Gastroesophageal sphincter (tissue), 3 donors: ENCODE measurements around the gene MYO9A.

ENCODE experiments used
- POLR2A ChIP-seq, 2 donors: fragments of 450-650 bp; IDR thresholded peaks; one replicate each; pipeline ENCODE4 v1.6.1; 2017; ENCODE audit warnings: antibody characterized with exemption in 2 of 2, mild to moderate bottlenecking in 2 of 2, moderate library complexity in 1 of 2
- TF ChIP-seq, protein P1 (sequence below), 4 experiments: fragments of 200-600 bp in 2 of 4; fragments of 450-650 bp in 2 of 4; sonication (generic) in 1 of 4; IDR thresholded peaks; one replicate each; pipeline ENCODE4 v1.5.1; 2017 to 2019; ENCODE audit warnings: antibody characterized with exemption in 4 of 4, mild to moderate bottlenecking in 2 of 4, moderate library complexity in 2 of 4

DNA sequence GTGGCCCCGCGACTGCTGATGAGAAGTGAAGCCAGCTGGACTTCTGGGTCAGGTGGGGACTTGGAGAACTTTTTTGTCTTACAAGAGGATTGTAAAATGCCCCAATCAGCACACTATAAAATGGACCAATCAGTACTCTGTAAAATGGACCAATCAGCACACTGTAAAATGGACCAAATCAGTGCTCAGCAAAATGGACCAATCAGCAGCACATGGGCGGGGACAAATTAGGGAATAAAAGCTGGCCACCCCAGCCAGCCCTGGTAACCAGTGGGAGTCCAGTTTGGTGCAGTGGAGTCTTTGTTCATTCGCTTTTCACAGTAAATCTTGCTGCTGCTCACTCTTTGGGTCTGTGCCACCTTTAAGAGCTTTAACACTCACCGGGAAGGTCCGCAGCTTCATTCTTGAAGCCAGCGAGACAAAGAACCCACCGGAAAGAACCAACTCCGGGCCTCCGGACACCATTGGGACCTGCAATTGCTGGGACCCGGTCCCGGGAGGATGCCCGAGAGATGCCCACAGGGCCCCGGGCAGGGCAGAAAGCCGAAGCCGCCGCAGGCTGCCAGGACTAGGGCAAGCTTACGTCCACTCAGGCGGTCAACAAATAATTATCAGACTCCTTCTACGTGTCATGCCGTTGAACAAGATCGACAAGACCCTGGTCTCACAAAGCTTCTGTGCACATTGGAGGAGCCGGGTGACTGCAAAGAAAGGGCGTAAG lies 315.9 kb downstream of the MYO9A start:
- TF ChIP-seq, protein P1, sequence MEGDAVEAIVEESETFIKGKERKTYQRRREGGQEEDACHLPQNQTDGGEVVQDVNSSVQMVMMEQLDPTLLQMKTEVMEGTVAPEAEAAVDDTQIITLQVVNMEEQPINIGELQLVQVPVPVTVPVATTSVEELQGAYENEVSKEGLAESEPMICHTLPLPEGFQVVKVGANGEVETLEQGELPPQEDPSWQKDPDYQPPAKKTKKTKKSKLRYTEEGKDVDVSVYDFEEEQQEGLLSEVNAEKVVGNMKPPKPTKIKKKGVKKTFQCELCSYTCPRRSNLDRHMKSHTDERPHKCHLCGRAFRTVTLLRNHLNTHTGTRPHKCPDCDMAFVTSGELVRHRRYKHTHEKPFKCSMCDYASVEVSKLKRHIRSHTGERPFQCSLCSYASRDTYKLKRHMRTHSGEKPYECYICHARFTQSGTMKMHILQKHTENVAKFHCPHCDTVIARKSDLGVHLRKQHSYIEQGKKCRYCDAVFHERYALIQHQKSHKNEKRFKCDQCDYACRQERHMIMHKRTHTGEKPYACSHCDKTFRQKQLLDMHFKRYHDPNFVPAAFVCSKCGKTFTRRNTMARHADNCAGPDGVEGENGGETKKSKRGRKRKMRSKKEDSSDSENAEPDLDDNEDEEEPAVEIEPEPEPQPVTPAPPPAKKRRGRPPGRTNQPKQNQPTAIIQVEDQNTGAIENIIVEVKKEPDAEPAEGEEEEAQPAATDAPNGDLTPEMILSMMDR (IDR thresholded peaks at IDR 0.05), result no peak
- TF ChIP-seq POLR2A (IDR thresholded peaks at IDR 0.05), result no peak
